GM19328 (cell line): Measurements from ENCODE around the gene ZFYVE26.

Experiments used
- ATAC-seq: cut with Tn5 transposase; IDR thresholded peaks from one replicate; pipeline ENCODE4 v1.9.1; 2021; ENCODE audit warnings: mild to moderate bottlenecking, moderate library complexity; ENCODE audit not compliant: unreplicated experiment

The ZFYVE26 gene

DNA sequence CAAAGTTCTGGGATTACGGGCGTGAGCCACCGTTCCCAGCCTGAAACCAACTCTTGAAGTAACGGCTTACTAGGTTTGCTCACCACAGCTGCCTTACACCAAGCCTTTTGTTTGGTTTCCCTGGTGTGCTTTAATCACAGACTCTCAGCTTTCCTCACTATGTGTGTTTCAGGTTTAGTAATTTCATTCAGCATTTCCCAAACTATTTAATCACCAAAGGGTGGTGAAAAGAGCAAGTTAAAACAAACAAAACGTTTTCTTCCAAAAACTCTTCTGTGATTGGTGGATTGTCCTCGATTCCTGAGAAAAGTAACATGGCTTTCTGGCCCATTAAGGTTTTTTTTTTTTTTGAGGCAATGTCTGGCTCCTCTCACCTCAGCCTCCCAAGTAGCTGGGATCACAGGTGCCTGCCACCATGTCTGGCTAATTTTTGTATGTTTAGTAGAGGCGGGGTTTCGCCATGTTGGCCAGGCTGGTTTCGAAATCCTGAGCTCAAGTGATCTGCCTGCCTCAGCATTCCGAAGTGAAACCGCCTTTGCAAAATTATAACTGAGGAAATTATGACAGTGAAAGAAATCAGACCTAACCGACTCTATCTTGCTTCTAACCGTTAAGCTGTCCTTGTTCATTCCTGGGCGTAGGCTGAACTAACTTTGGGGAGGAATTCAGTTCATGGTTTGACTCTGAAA, 1.5 kb upstream of the ZFYVE26 start:
- ATAC-seq: no peak

DNA sequence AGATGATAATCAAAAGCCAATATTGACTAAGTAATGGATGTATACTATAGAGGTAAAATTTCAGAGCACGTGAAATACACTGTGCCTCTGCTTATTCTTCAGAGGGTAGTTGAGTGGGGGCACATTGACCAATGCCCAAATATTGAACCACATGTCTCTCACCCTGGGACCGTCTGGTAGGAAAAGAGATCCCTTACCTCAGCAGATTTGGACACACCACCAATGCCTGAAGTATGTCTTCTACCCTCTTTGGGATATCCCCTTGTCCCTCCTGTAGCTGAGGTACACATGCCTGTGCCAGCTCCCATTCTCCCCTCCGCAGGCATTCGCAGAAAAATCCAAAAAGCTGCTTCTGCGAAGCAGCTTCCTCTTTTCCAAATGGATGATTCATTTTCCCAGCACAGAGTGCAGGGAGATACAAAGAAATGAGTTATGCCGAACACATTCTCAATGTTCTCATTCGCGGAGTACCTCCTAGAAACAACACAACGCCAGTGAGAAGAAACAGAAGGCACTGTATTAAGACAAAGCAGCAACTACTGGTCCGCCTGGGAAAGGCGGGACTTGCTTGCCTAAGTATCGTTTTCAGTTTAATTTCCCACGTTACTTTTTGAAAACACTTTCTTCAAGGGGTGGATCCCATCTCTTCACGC, 691 bp downstream of the ZFYVE26 start:
- no peak for ATAC-seq

DNA sequence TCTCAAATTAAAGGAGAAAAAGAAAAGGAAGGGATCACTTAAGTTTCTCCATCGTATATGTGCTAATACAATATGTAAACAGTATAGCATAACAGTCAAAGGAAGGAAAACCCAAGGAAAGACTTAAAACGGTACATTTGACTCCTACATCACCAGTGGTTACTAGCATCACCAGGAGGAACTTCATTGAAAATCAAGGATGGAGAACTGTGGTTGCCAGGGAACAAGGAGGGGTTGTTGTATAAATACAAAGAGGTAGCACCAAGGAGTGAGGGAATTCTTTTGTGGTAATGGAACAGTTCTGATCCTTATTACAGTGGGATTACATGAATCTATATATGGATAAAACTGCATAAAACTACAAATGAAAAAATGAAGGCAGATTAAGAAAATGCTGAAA, 1.6 kb downstream of the ZFYVE26 start:
- ATAC-seq: no peak

DNA sequence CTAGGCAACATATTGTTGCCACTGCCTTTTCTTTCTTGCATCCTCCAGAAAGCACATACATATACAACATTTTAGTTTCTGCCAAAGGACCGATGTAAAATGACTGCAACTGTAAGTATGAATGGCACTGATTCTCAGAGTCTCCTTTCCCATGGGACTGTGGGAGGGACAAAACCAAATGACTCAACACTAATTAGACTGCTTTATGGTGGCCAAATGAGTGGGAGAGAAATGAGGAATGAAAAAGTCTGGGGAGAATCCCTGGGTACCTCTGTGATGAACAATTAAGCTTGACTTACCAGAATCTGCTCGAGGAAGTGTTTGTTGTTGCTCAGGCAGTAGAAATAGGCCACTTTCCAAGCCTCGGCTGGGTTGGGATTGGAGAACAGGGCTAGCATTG, 10.1 kb downstream of the ZFYVE26 start:
- no peak for ATAC-seq

GRCh38 chr14:67800743-67801142, 15.6 kb downstream of the ZFYVE26 start:
- ATAC-seq: no peak

GRCh38 chr14:67798731-67799130, 17.7 kb downstream of the ZFYVE26 start:
- no peak for ATAC-seq

DNA sequence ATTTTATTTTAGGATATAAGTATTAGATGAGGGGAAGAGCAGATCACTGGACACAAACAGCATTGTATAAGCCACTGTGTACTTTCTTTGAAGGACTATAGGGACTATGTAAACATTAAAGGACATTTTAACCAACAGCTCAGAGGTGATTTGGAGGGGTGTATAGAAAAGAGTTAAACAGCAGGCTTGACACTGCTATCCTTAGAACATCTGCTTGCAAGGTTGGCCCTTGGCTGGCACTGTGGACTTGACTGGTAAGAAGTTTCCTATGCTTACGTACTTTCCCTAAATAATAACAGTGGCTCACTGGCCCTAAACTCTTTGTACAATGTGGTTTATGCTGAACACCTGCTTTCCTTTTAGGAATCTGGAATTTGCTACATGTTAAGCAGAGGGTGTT, 28.7 kb downstream of the ZFYVE26 start:
- no peak for ATAC-seq

DNA sequence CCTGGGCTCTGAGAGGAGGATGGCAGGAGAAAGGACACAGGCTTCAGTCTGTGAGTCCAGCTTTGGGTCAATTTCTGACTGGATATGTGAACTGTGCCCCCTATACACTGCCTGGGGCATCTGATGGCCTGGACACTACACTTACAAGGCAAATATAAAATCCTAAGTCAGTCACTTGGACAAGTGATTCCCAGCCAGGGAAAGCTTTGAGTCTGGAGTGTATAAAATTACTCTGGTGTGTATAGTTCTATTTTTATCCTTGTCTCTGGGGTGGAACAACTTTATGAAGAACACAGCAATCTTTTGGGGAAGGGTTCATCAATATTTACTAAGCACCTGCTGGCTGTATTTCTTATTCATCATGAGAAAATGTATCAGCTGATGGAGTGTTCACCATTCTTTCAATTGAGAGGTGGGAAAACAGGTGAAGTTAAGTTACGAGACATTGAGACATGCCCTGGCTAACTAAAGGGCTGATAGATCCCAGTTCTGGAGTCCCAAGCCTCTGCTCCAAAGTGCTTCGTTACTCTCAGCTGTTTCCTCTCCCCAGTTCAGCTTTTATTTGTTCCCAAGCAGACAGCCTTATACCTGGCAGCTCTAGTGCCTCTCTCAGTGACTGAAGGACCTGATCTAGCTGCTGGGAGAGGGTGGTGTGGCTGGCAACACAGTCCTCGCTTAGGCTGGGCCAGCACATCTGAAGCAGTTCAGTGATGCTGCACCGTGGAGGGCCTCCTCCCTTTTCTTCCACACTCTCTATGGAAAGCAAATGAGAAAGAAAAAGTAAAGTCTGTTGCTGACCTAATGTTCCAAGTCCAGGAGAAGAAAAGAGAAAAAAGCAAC, 30.9 kb downstream of the ZFYVE26 start:
- ATAC-seq: no peak

DNA sequence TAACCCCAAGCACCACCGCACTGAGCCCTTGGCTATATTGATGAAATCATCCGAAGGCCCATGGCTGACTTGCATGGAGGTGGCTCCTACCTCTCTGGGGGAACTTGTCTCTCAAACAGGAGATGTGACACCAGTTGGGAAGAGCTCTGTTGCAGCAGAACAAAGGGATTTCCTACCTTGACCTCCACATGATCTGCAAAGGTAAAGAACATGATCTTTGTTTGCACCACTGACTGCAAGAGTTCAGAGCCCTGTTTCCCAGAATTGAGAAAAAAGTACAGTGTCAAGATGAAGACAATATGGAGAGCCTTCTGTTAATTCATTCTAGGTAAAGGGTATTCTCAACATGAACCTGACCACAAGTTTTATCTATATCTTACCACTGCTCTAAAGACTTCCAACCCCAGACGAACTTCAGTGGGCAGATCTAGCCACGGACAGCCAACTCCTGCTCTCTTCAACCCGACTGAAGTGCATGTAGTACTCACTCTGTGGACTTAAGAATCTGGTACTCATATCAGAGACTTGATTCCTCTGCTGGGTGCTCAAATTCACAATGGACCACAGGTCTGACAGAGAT, 32.1 kb downstream of the ZFYVE26 start:
- no peak for ATAC-seq

- no peak for ATAC-seq
These were observed 34.3 kb downstream of the ZFYVE26 start for GRCh38 chr14:67782090-67782489.

DNA sequence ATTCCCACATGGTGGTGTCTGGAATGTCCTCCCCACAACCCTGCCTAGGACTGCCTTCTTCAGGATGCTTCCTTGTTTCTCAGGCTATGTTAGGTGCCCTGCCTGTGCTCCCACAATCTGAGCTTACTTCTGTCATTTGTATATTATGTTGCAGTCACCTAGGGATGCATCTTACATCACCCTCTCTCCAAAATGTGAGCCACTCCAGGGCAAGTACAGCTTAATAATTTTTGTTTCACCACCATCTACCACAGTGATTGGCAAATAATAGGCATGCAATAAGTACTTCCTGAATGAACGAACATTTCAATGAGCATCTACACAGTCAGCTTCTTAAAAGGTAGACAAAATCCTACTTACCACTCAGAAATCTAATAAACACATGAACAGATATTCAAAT, 37.6 kb downstream of the ZFYVE26 start:
- no peak for ATAC-seq

- no peak for ATAC-seq
These were observed 39.6 kb downstream of the ZFYVE26 start for GRCh38 chr14:67776653-67777322.

DNA sequence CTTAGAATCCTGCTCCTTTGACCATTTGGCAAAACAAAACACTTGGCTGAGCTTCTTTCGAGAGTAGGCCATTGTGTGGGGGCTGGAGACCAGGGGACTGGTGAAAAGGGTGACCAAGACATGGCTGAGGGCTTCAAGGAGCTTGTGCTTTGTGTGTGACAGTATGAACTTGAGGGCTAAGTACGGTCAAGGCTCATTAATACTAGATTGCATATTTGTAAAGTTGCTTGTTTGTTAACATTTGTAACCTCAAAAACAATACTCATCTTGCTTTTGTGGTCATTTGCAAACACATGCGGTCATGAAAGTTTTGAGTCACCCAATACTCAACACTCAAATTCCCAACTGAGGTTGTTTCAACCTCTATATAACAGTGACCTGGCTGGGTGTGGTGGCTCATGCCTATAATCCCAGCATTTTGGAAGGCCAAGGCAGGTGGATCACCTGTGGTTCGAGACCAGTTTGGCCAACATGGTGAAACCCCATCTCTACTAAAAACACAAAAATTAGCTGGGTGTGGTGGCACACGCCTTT, 42.5 kb downstream of the ZFYVE26 start:
- ATAC-seq: no peak

DNA sequence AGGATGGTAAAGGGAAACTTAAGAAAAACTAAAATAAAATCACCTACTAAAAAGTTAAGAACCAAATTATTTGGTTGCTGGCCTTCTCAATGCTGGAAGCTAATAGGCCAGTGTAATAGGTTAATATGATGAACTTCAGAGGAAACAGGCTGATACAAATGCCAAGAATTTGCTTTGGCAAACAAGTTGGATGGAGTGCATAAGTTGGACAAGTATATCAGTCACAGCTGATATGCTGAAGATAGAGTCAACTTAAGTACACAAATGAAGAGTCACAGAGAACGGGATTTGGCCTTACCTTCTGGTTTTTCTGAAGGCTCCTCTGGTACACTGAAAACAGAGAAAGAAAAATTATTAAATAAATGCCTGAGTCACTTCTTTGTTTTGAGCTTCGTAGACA, 48.2 kb downstream of the ZFYVE26 start:
- ATAC-seq: no peak

- ATAC-seq: no peak
These were observed 50.2 kb downstream of the ZFYVE26 start for GRCh38 chr14:67766035-67766680.

DNA sequence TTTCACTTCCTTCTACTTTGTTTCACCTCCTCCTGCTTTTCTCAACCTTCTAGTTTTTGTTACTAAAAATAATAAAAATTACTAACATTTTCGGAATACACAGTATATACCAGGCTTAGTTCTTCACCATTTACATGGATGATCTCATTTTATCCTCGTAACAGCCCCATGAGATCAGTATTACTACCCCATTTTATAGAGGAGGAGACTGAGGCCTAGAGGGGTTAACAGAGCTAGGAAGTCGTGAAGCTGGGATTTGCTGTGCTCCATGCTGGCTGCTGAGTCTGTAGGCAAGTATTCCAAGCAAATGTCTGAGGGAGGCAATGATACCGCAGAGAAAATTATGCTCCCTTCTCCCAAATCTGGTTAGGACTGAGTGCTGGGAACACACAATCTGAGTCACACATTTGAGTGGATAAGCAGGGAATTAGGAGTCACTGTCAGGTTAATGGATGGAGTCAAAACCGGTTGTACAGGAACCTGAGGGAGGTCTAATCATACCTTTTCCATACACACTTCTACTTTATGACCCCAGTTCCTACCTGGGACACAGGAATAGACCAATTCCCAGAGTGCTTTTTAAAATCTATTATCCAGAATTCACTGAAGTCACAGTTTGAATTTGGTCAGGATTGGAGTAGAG, 51.1 kb downstream of the ZFYVE26 start:
- ATAC-seq: no peak

DNA sequence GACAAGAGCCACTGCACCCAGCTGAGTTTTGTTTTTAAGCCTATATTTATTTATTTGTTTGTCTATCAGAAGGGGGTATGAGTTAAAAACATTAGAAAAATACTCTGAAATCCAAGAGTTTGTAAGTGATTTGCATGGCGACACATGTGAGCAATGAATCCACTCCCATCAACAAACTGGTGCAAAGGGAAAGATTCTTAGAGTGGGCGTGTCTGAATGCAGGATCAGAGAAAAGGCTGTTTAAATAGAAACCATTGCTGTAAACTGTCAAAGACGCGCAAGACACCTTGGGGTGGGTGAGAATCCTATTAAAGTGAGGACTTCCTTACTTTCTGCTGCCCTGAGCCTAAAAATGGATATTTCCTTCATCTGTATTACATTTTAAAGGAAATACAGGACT, 51.9 kb downstream of the ZFYVE26 start:
- no peak for ATAC-seq

- no peak for ATAC-seq
These were observed 53.1 kb downstream of the ZFYVE26 start for GRCh38 chr14:67763158-67763822.

GRCh38 chr14:67762051-67762450, 54.3 kb downstream of the ZFYVE26 start:
- no peak for ATAC-seq
